H1 (cell line): ENCODE results near the gene ARHGEF10L.

Experiments
- BCL11A ChIP-seq, 2 experiments: IDR thresholded peaks; one replicate each; pipeline ENCODE4 v1.6.1; 2011; ENCODE audit warnings: low read depth in 2 of 2, low read length in 2 of 2, mild to moderate bottlenecking in 2 of 2
- CBX5 ChIP-seq: fragments of 300-800, 300-1000 bp; sonication (generic); IDR thresholded peaks from 2 replicates; pipeline ENCODE4 v1.7.1; 2016; ENCODE audit warnings: antibody characterized with exemption, low read length, low read depth
- GABPA ChIP-seq: IDR thresholded peaks from 2 replicates; pipeline ENCODE4 v1.6.1; 2011; ENCODE audit warnings: mild to moderate bottlenecking, low read length, moderate library complexity, borderline replicate concordance; ENCODE audit not compliant: insufficient read depth
- GTF2F1 ChIP-seq: IDR thresholded peaks from 2 replicates; pipeline ENCODE4 v1.6.1; 2012; ENCODE audit warnings: low read depth, low read length, improper control_type of control experiment, borderline replicate concordance
- JUND ChIP-seq: IDR thresholded peaks from 2 replicates; pipeline ENCODE4 v1.6.1; 2011; ENCODE audit warnings: mild to moderate bottlenecking, improper control_type of control experiment, low read length
- POLR2A ChIP-seq, 2 experiments: IDR thresholded peaks; 1 replicate in 1 of 2; 2 replicates in 1 of 2; pipeline ENCODE4 v1.6.1; 2011; ENCODE audit warnings: low read depth in 2 of 2, low read length in 2 of 2, mild to moderate bottlenecking in 2 of 2; ENCODE audit errors: control extremely low read depth in 1 of 2
- POLR2AphosphoS5 ChIP-seq: IDR thresholded peaks from 2 replicates; pipeline ENCODE4 v1.6.1; 2011; ENCODE audit warnings: low read depth, low read length
- RAD21 ChIP-seq, 2 experiments: IDR thresholded peaks in 1 of 2; conservative IDR thresholded peaks in 1 of 2; 2 replicates each; pipeline ENCODE4 v1.6.1; 2011; ENCODE audit warnings: low read depth in 2 of 2, low read length in 2 of 2, improper control_type of control experiment in 1 of 2, inconsistent platforms in 1 of 2, mild to moderate bottlenecking in 1 of 2, moderate library complexity in 1 of 2
- RFX5 ChIP-seq: IDR thresholded peaks from 2 replicates; pipeline ENCODE4 v1.6.1; 2011; ENCODE audit warnings: low read depth, low read length, improper control_type of control experiment, borderline replicate concordance
- TEAD4 ChIP-seq: IDR thresholded peaks from 2 replicates; pipeline ENCODE4 v1.6.1; 2012; ENCODE audit warnings: low read depth, low read length, inconsistent platforms, mixed read lengths
- TF ChIP-seq, protein P1 (sequence below): fragments of 300-600 bp; sonication (generic); IDR thresholded peaks from 2 replicates; pipeline ENCODE4 v1.7.1; 2012; ENCODE audit warnings: low read length, moderate library complexity, mild to moderate bottlenecking, inconsistent platforms; ENCODE audit not compliant: insufficient replicate concordance
- TF ChIP-seq, protein P2 (sequence below), 3 experiments: IDR thresholded peaks; 1 replicate in 2 of 3; 2 replicates in 1 of 3; pipeline versions ENCODE4 v1.5.1 to v1.6.1; 2011; ENCODE audit warnings: low read length in 3 of 3, mild to moderate bottlenecking in 3 of 3, inconsistent platforms in 2 of 3, low read depth in 1 of 3, moderate library complexity in 1 of 3; ENCODE audit not compliant: insufficient read depth in 1 of 3; ENCODE audit errors: control extremely low read depth in 1 of 3
- TF ChIP-seq, protein P3 (sequence below): IDR thresholded peaks from 2 replicates; pipeline ENCODE4 v1.6.1; 2012; ENCODE audit warnings: inconsistent platforms

DNA sequence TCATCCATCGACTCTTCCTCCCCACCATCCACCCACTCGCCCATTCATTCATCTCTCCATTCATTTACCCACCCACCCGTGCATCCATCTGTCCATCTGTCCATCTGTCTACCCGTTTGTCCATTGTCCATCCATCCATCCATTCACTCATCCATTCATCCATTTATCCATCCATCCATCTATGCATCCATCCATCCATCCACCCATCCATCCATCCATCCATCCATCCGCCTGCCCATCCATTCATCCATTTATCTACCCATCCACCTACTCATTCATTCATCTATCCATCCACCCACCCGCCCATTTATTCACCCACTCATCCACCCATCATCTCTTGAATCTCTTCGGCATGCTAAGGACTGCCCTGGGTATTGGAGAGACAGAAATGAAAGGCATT lies 18.5 kb downstream of the ARHGEF10L start:
- TF ChIP-seq JUND (no peak), POLR2AphosphoS5 (no peak), CBX5 (no peak), TEAD4 (no peak), RAD21 (IDR thresholded peaks at IDR 0.05 in 1 of 2, conservative IDR thresholded peaks at IDR 0.05 in 1 of 2; ENCODE audit: low read depth in 2 of 2, low read length in 2 of 2) (no peak), RFX5 (no peak), GABPA (no peak), POLR2A (IDR thresholded peaks at IDR 0.05; ENCODE audit: control extremely low read depth in 1 of 2, low read depth in 2 of 2, low read length in 2 of 2) (no peak), GTF2F1 (no peak), BCL11A (IDR thresholded peaks at IDR 0.05; ENCODE audit: low read depth in 2 of 2, low read length in 2 of 2) (no peak)
- TF ChIP-seq, protein P1, sequence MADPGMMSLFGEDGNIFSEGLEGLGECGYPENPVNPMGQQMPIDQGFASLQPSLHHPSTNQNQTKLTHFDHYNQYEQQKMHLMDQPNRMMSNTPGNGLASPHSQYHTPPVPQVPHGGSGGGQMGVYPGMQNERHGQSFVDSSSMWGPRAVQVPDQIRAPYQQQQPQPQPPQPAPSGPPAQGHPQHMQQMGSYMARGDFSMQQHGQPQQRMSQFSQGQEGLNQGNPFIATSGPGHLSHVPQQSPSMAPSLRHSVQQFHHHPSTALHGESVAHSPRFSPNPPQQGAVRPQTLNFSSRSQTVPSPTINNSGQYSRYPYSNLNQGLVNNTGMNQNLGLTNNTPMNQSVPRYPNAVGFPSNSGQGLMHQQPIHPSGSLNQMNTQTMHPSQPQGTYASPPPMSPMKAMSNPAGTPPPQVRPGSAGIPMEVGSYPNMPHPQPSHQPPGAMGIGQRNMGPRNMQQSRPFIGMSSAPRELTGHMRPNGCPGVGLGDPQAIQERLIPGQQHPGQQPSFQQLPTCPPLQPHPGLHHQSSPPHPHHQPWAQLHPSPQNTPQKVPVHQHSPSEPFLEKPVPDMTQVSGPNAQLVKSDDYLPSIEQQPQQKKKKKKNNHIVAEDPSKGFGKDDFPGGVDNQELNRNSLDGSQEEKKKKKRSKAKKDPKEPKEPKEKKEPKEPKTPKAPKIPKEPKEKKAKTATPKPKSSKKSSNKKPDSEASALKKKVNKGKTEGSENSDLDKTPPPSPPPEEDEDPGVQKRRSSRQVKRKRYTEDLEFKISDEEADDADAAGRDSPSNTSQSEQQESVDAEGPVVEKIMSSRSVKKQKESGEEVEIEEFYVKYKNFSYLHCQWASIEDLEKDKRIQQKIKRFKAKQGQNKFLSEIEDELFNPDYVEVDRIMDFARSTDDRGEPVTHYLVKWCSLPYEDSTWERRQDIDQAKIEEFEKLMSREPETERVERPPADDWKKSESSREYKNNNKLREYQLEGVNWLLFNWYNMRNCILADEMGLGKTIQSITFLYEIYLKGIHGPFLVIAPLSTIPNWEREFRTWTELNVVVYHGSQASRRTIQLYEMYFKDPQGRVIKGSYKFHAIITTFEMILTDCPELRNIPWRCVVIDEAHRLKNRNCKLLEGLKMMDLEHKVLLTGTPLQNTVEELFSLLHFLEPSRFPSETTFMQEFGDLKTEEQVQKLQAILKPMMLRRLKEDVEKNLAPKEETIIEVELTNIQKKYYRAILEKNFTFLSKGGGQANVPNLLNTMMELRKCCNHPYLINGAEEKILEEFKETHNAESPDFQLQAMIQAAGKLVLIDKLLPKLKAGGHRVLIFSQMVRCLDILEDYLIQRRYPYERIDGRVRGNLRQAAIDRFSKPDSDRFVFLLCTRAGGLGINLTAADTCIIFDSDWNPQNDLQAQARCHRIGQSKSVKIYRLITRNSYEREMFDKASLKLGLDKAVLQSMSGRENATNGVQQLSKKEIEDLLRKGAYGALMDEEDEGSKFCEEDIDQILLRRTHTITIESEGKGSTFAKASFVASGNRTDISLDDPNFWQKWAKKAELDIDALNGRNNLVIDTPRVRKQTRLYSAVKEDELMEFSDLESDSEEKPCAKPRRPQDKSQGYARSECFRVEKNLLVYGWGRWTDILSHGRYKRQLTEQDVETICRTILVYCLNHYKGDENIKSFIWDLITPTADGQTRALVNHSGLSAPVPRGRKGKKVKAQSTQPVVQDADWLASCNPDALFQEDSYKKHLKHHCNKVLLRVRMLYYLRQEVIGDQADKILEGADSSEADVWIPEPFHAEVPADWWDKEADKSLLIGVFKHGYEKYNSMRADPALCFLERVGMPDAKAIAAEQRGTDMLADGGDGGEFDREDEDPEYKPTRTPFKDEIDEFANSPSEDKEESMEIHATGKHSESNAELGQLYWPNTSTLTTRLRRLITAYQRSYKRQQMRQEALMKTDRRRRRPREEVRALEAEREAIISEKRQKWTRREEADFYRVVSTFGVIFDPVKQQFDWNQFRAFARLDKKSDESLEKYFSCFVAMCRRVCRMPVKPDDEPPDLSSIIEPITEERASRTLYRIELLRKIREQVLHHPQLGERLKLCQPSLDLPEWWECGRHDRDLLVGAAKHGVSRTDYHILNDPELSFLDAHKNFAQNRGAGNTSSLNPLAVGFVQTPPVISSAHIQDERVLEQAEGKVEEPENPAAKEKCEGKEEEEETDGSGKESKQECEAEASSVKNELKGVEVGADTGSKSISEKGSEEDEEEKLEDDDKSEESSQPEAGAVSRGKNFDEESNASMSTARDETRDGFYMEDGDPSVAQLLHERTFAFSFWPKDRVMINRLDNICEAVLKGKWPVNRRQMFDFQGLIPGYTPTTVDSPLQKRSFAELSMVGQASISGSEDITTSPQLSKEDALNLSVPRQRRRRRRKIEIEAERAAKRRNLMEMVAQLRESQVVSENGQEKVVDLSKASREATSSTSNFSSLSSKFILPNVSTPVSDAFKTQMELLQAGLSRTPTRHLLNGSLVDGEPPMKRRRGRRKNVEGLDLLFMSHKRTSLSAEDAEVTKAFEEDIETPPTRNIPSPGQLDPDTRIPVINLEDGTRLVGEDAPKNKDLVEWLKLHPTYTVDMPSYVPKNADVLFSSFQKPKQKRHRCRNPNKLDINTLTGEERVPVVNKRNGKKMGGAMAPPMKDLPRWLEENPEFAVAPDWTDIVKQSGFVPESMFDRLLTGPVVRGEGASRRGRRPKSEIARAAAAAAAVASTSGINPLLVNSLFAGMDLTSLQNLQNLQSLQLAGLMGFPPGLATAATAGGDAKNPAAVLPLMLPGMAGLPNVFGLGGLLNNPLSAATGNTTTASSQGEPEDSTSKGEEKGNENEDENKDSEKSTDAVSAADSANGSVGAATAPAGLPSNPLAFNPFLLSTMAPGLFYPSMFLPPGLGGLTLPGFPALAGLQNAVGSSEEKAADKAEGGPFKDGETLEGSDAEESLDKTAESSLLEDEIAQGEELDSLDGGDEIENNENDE = no peak
- TF ChIP-seq, protein P2, sequence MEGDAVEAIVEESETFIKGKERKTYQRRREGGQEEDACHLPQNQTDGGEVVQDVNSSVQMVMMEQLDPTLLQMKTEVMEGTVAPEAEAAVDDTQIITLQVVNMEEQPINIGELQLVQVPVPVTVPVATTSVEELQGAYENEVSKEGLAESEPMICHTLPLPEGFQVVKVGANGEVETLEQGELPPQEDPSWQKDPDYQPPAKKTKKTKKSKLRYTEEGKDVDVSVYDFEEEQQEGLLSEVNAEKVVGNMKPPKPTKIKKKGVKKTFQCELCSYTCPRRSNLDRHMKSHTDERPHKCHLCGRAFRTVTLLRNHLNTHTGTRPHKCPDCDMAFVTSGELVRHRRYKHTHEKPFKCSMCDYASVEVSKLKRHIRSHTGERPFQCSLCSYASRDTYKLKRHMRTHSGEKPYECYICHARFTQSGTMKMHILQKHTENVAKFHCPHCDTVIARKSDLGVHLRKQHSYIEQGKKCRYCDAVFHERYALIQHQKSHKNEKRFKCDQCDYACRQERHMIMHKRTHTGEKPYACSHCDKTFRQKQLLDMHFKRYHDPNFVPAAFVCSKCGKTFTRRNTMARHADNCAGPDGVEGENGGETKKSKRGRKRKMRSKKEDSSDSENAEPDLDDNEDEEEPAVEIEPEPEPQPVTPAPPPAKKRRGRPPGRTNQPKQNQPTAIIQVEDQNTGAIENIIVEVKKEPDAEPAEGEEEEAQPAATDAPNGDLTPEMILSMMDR (IDR thresholded peaks at IDR 0.05; ENCODE audit: control extremely low read depth in 1 of 3, insufficient read depth in 1 of 3, low read depth in 1 of 3, low read length in 3 of 3) = no peak
- TF ChIP-seq, protein P3, sequence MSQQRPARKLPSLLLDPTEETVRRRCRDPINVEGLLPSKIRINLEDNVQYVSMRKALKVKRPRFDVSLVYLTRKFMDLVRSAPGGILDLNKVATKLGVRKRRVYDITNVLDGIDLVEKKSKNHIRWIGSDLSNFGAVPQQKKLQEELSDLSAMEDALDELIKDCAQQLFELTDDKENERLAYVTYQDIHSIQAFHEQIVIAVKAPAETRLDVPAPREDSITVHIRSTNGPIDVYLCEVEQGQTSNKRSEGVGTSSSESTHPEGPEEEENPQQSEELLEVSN = no peak
